Anterior cingulate cortex (tissue), 58 donors: ENCODE data around the gene ITLN1.
A peak's percentile ranks its signal among the peaks of the same experiment; 100 is the strongest.

Experiments
- DNase-seq, 58 donors: peaks; one replicate each; lab custom pipeline; 2025; lab: John Stamatoyannopoulos, UW

ITLN1 gene

DNA sequence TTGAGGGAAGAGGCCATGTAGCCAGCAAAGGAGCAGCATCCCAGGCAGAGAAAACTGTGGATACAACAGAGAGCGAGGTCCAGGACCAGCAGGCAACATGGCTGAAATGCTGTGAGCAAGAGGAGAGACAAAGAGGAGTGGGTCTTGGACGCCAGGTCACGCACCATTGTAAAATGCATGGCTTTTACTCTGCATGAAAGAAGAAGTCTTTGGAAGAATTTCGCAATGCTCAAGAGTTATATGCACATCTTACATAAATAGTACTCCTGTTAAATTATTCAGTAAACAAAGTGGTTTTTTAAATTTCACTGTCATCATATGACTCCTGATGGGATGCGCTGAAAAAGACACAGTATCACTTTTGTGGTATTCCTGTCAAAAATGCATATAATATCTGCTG is 25.8 kb downstream of the ITLN1 start:
- no peak for DNase-seq

DNA sequence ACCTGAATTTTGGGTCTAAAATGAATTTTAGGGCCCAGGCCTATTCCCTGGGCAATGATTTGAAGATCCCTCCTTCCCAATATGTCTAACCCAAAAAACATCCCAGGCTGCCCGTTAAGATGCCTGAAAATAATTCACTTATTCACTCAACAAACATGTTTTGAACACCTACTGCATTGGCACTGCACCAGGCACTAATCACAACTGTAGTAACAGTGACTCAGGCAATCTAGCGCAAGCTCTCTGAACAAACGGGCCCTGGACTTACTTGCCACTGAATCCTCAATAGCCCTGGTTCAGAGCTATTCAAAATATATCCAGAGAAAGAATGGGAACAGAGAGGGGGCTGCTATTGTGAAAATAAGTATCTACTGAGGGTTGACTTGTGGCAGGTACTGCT is 26.5 kb downstream of the ITLN1 start:
- no peak for DNase-seq

DNA sequence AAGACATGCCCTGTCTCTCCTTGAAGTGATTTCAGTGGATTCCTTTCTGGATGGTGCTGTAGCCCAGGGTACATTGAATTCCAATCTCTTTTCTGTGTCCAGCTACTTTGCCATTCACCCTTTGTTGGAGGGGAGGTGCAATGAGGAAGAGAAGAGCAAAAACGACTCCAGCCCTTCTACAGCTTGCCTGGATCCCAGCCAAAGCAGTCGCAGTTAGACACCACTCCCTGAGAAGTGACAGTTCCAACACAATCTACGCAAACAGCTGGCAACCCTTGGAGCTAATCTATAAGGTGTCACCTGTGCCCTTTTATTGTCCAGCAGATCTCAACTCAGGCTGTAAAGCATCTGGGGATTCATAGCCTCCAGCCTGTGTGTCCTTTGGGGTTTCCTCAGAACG is 26.9 kb downstream of the ITLN1 start:
- DNase-seq = no peak

- DNase-seq = no peak
Observed at GRCh38 chr1:160855181-160855981, 29.6 kb downstream of the ITLN1 start.

- DNase-seq = no peak
Observed at GRCh38 chr1:160853754-160854153, 31.2 kb downstream of the ITLN1 start.

GRCh38 chr1:160853014-160853413 is 32.0 kb downstream of the ITLN1 start:
- no peak for DNase-seq

GRCh38 chr1:160850993-160851392 is 34.0 kb downstream of the ITLN1 start:
- no peak for DNase-seq

GRCh38 chr1:160850541-160850940 is 34.4 kb downstream of the ITLN1 start:
- DNase-seq = no peak

- DNase-seq = no peak
Observed at GRCh38 chr1:160846281-160846680, 38.7 kb downstream of the ITLN1 start.

GRCh38 chr1:160844447-160845232 is 40.3 kb downstream of the ITLN1 start:
- no peak for DNase-seq

- no peak for DNase-seq
Observed at GRCh38 chr1:160841079-160841478, 43.9 kb downstream of the ITLN1 start.

GRCh38 chr1:160839746-160840145 is 45.2 kb downstream of the ITLN1 start:
- DNase-seq = no peak

GRCh38 chr1:160838888-160839287 is 46.1 kb downstream of the ITLN1 start:
- DNase-seq = no peak

DNA sequence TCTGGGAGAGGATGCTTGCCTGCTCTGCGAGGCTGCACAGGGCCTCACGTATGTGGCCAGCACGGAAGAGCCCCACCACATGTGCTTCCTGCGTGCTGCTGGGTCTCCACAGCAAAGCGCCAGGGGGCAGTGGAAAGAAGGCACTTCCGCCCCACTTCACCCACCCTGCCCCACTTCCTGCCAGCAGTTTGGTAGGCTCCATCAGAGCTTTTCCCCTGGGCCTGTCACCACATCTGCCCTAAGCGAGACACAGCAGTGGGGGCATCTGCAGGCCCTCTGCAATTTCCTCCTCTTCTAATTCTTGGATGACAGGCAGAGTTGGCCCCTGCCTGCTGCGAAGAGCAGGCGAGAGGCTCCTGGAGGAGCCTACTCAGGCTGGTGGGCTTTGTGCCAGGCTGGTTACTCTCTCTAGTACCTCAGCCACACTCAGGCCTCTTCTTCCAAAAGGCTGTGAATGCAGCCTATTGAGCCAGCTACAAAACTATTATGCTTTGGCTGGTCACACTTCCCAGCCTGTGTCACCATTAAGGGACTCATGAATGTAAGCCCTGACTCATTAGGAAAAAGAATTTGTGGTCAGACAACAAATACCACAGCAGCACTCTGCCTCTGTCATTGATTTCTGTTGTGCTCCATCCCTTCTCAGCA is 47.3 kb downstream of the ITLN1 start:
- DNase-seq = peak in 10 of 58 donors; percentile 7 to 48 (median 18)

DNA sequence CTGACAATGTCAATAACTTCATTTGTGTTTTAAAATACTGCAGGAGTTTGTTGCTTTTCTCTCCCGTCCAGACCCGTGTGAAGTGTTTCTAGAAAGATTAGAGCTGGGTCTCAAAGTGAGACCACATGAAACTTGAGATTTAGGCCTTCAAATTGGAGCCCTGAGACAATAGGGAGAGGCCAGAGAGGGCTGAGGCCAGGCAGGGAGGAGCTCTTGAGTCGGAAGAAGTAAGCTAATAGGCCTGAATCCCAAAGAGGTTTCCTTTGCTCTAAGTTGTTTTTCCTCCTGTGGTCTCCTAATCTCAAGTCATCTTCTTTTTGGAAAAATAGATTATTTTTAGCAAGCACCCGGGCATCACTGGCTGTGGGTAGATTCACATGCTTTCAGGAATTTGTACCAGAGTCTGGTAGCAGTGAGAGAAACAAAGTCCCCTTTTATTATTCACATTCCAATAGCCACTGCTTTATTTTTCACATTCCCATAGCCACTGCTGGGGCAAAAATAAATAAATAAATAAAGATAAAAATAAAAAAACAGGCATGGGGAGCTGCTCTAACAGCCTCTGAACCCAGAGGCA is 47.9 kb downstream of the ITLN1 start:
- no peak for DNase-seq

DNA sequence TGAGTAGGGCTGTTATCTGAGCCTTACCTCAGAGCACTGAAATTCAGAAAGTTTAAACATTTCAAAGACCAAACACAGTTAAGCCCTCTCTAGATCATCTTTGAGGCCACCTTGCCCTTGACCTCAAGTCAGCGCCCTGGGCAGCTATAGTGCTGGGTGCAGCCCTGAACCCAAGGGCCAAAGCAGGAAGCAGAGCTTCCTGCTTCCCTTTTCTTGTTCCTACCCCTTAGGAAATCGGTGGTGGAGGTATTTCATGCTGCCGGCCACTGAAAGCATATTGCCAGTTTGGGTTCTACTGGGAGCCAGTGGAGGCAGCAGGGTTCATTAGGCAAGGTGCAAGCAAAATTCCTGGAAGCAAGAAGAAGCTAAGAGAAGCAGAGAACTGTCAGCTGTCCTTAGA is 48.4 kb downstream of the ITLN1 start:
- no peak for DNase-seq

- DNase-seq = no peak
Observed at GRCh38 chr1:160835751-160836150, 49.2 kb downstream of the ITLN1 start.

GRCh38 chr1:160834945-160835565 is 49.9 kb downstream of the ITLN1 start:
- DNase-seq = no peak

GRCh38 chr1:160830321-160831153 is 54.4 kb downstream of the ITLN1 start:
- DNase-seq = peak in 5 of 58 donors; percentile 2 to 22 (median 7)

- no peak for DNase-seq
Observed at GRCh38 chr1:160829766-160830165, 55.2 kb downstream of the ITLN1 start.
